Upper lobe of left lung (tissue), 4 donors: Measurements from ENCODE around the gene VWA8.

Experiments used
- EP300 ChIP-seq, 4 donors: sonication (generic); formaldehyde crosslinking; IDR thresholded peaks; one replicate each; pipeline ENCODE4 v1.5.1; 2017; ENCODE audit warnings: antibody characterized with exemption in 4 of 4, control low read depth in 2 of 4
- POLR2A ChIP-seq, 4 donors: fragments of 450-650 bp; IDR thresholded peaks; one replicate each; pipeline ENCODE4 v1.5.1; 2016 to 2017; ENCODE audit warnings: antibody characterized with exemption in 4 of 4, mild to moderate bottlenecking in 2 of 4
- POLR2AphosphoS5 ChIP-seq, 2 donors: sonication (generic); formaldehyde crosslinking; IDR thresholded peaks; one replicate each; pipeline ENCODE4 v1.5.1; 2017; ENCODE audit warnings: antibody characterized with exemption in 2 of 2
- TF ChIP-seq, protein P1 (sequence below), 6 experiments: fragments of 450-650 bp in 4 of 6; fragments of 200-600 bp in 2 of 6; sonication (generic) in 2 of 6; IDR thresholded peaks; one replicate each; pipeline ENCODE4 v1.5.1; 2016 to 2019; ENCODE audit warnings: antibody characterized with exemption in 6 of 6

DNA sequence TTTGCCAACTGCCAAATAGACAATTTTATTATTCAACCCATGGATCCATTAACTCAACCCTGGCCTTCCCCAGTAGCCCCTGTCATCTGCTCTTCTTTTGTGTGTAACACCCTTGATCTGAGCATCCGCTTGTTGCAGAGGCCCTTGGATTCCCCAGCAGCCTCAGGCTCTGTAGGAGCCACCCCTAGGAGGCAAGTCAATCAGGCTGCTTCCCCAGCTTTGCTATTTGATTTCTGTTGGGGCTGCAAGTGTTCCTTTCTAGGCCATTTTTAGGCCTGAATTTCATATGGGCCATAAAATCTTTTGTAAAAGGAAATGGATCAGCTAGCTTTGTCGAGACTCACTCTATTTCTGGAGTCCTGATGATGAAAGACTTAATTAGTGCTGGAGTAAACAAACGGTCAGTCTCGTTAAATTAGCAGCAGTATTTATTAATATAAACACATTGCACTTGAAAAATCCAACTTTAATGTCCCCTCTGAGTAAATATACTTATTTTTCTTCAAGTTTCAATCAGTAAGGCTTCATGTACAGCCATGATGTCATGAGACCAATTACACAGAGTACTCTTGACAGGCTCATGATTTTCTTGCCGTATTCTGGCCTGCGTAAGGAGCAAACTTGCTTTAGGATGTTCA, 398.2 kb downstream of the VWA8 start:
- TF ChIP-seq POLR2AphosphoS5 (IDR thresholded peaks at IDR 0.05) (no peak), POLR2A (IDR thresholded peaks at IDR 0.05) (no peak), EP300 (IDR thresholded peaks at IDR 0.05) (no peak)
- TF ChIP-seq, protein P1, sequence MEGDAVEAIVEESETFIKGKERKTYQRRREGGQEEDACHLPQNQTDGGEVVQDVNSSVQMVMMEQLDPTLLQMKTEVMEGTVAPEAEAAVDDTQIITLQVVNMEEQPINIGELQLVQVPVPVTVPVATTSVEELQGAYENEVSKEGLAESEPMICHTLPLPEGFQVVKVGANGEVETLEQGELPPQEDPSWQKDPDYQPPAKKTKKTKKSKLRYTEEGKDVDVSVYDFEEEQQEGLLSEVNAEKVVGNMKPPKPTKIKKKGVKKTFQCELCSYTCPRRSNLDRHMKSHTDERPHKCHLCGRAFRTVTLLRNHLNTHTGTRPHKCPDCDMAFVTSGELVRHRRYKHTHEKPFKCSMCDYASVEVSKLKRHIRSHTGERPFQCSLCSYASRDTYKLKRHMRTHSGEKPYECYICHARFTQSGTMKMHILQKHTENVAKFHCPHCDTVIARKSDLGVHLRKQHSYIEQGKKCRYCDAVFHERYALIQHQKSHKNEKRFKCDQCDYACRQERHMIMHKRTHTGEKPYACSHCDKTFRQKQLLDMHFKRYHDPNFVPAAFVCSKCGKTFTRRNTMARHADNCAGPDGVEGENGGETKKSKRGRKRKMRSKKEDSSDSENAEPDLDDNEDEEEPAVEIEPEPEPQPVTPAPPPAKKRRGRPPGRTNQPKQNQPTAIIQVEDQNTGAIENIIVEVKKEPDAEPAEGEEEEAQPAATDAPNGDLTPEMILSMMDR (IDR thresholded peaks at IDR 0.05), result no peak
